ENCODE measurements around the gene C11orf91.

Gene C11orf91

GRCh38 chr11:33657757-33658156 is 42.9 kb downstream of the C11orf91 start:
- H3K36me3 ChIP-seq, result no peaks in the 10 kb centered on the region
- DNase-seq, result no peak
- H3K27me3 ChIP-seq (ENCODE audit: insufficient read depth, low read depth, severe bottlenecking), result no peaks in the 10 kb centered on the region
- H3K9me3 ChIP-seq (ENCODE audit: severe bottlenecking), result no peaks in the 10 kb centered on the region
- H3K4me3 ChIP-seq (ENCODE audit: low read depth, low read length), result no peak overlapping the region
- no peak overlapping the region for H3K27ac ChIP-seq
- TF ChIP-seq CTCF (IDR thresholded peaks at IDR 0.05; ENCODE audit: low read depth, low read length), result no peak

GRCh38 chr11:33656768-33657167 is 43.9 kb downstream of the C11orf91 start:
- no peaks in the 10 kb centered on the region for H3K36me3 ChIP-seq
- no peak for DNase-seq
- no peaks in the 10 kb centered on the region for H3K27me3 ChIP-seq (ENCODE audit: insufficient read depth, low read depth, severe bottlenecking)
- no peak overlapping the region for H3K27ac ChIP-seq
- no peak for TF ChIP-seq CTCF (IDR thresholded peaks at IDR 0.05; ENCODE audit: low read depth, low read length)
- no peaks in the 10 kb centered on the region for H3K9me3 ChIP-seq (ENCODE audit: severe bottlenecking)
- no peak overlapping the region for H3K4me3 ChIP-seq (ENCODE audit: low read depth, low read length)

GRCh38 chr11:33655842-33656600 is 44.6 kb downstream of the C11orf91 start:
- H3K27ac ChIP-seq, result no peak overlapping the region
- no peak for TF ChIP-seq CTCF (IDR thresholded peaks at IDR 0.05; ENCODE audit: low read depth, low read length)
- H3K36me3 ChIP-seq, result no peaks in the 10 kb centered on the region
- no peak for DNase-seq
- H3K9me3 ChIP-seq (ENCODE audit: severe bottlenecking), result no peaks in the 10 kb centered on the region
- no peak overlapping the region for H3K4me3 ChIP-seq (ENCODE audit: low read depth, low read length)
- no peaks in the 10 kb centered on the region for H3K27me3 ChIP-seq (ENCODE audit: insufficient read depth, low read depth, severe bottlenecking)

GRCh38 chr11:33654594-33654993 is 46.0 kb downstream of the C11orf91 start:
- Histone ChIP-seq H3K9me3 (ENCODE audit: severe bottlenecking) (no peaks in the 10 kb centered on the region), H3K27me3 (ENCODE audit: insufficient read depth, low read depth, severe bottlenecking) (no peaks in the 10 kb centered on the region), H3K36me3 (no peaks in the 10 kb centered on the region), H3K4me3 (ENCODE audit: low read depth, low read length) (no peak overlapping the region), H3K27ac (no peak overlapping the region)
- no peak for TF ChIP-seq CTCF (IDR thresholded peaks at IDR 0.05; ENCODE audit: low read depth, low read length)
- no peak for DNase-seq

- no peaks in the 10 kb centered on the region for H3K9me3 ChIP-seq (ENCODE audit: severe bottlenecking)
- TF ChIP-seq CTCF (IDR thresholded peaks at IDR 0.05; ENCODE audit: low read depth, low read length), result no peak
- H3K27ac ChIP-seq, result no peak overlapping the region
- no peak overlapping the region for H3K4me3 ChIP-seq (ENCODE audit: low read depth, low read length)
- DNase-seq, result no peak
- no peaks in the 10 kb centered on the region for H3K36me3 ChIP-seq
- H3K27me3 ChIP-seq (ENCODE audit: insufficient read depth, low read depth, severe bottlenecking), result no peaks in the 10 kb centered on the region
Observed at GRCh38 chr11:33652930-33653329, 47.7 kb downstream of the C11orf91 start.

- DNase-seq, result no peak
- Histone ChIP-seq H3K36me3 (no peaks in the 10 kb centered on the region), H3K4me3 (ENCODE audit: low read depth, low read length) (no peak overlapping the region), H3K9me3 (ENCODE audit: severe bottlenecking) (no peaks in the 10 kb centered on the region), H3K27me3 (ENCODE audit: insufficient read depth, low read depth, severe bottlenecking) (no peaks in the 10 kb centered on the region), H3K27ac (no peak overlapping the region)
- no peak for TF ChIP-seq CTCF (IDR thresholded peaks at IDR 0.05; ENCODE audit: low read depth, low read length)
Observed at GRCh38 chr11:33652431-33652830, 48.2 kb downstream of the C11orf91 start.

All from WERI-Rb-1 (cell line).